NCI-H526 (cell line): ENCODE measurements around the gene TBC1D22A.

Experiments
- DNase-seq, 2 experiments: peaks; one replicate each; lab custom pipeline; 2025; lab: John Stamatoyannopoulos, UW

The TBC1D22A gene

GRCh38 chr22:47032956-47033647, 270.7 kb downstream of the TBC1D22A start:
- no peak for DNase-seq

- no peak for DNase-seq
These were observed 271.2 kb downstream of the TBC1D22A start for GRCh38 chr22:47033648-47034000.

DNA sequence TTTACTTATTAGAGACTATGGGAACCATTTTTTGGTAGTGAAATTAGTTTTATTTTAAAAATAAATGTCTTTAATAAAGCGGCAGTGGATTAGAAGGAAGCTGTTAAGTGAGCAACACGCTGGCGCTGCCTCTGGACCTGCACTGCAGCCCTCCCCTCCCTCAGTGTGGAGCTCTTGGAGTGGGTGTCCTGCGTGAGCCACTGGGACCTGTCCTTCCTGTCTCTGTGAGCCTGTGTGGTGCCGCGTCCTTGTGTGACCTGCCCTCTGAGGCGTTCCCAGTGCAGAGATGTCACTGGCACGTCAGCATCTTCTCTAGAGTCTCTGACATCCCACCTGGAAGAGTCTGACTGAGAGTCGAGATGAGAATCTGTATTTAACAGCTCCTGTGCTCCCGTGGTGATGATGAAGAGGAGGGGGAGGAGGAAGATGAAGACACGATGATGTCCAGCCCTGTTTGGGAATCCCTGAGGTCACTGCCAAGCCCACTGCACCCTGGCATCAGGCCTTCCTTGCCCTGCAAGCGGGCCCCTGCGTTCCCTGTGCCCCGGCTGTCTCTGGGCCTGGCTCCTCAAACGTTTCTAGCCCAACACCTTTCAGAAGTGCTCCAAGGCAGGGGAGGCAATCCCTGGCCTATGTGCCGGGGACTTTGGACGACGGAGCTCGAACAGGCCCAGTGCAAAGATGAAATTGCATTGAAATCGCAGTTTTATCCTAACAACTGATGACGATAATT, 271.8 kb downstream of the TBC1D22A start:
- DNase-seq: no peak

DNA sequence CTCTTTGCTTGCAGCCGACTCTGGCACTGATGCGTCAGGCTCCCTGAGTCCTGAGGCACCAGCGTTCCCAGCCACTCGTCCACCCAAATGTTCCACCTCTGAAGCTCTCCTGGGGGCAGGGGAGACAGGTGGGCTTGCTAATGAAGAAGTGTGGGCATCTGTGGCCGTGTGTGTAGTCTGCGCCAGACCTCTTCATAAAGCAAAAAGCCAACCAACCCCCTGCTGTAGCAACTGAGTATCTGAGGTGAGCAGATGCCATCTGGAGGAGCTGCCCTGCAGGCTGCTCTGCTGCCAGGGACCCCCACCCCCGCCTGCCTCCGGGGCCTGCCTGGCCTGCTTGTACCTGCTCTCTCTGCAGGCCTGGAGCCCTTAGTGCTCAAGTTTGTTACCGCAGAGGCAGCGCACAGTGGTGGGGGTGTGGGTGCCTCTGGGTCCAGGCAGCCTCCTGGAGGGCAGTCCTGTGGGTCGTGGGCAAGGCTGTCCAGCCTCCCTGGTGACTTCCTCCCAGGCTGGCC, 272.5 kb downstream of the TBC1D22A start:
- DNase-seq: no peak

DNA sequence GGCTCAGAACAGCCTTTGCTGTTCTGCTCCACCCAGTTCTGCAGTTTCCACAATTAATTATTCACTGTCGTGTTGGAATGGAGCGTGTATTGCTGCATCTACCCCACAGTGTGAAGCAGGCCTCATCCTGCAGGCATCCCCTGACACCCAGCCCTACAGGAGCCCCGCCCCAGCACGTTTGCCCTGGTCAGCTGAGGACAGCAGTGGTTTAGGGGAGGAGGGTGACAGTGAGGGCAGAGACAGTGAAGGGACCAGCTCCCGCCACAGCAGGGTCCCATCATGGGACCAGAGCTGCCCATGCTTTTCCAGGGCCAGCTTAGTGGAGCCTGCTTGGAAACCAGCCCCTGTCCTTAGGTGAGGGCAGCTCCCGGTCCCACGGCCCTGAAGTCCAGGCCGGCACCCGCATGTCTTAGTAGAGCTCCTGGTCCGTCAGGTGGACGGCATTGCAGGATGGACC, 273.0 kb downstream of the TBC1D22A start:
- DNase-seq: no peak

- DNase-seq: no peak
These were observed 273.9 kb downstream of the TBC1D22A start for GRCh38 chr22:47036352-47036751.

- no peak for DNase-seq
These were observed 274.6 kb downstream of the TBC1D22A start for GRCh38 chr22:47036936-47037485.

DNA sequence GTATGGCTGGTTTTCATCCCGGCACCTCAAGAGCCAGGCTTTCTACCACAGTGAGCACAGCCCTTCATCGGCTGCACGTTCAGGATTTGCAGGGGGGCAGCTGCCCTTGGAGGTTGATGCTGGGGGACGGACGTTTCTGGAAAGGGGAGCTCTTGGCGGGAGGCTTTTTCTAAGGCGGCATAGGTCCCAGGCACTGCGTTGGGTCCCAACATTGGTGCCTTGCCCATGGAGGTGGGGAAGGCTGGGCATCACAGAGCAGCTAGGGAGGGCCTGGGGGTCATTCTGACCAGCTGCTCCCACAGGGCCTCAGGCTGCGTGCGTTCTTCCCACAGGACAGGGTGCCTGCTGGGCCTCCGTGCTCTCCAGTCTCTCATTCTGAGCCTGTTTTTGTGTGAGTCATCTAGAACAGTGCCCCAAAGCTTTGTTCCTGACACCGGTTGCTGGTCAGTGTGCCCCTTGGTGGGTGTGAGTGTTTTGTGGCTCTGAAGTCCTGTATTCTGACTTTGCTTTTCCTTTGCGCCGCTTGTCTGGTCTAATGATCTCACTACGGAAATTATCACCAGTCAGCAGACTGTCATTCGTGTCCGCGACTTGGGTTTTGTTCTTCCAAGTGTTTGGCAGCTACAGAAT, 275.9 kb downstream of the TBC1D22A start:
- no peak for DNase-seq

GRCh38 chr22:47039356-47039755, 276.9 kb downstream of the TBC1D22A start:
- DNase-seq: no peak

- DNase-seq: no peak
These were observed 278.2 kb downstream of the TBC1D22A start for GRCh38 chr22:47040486-47041270.

DNA sequence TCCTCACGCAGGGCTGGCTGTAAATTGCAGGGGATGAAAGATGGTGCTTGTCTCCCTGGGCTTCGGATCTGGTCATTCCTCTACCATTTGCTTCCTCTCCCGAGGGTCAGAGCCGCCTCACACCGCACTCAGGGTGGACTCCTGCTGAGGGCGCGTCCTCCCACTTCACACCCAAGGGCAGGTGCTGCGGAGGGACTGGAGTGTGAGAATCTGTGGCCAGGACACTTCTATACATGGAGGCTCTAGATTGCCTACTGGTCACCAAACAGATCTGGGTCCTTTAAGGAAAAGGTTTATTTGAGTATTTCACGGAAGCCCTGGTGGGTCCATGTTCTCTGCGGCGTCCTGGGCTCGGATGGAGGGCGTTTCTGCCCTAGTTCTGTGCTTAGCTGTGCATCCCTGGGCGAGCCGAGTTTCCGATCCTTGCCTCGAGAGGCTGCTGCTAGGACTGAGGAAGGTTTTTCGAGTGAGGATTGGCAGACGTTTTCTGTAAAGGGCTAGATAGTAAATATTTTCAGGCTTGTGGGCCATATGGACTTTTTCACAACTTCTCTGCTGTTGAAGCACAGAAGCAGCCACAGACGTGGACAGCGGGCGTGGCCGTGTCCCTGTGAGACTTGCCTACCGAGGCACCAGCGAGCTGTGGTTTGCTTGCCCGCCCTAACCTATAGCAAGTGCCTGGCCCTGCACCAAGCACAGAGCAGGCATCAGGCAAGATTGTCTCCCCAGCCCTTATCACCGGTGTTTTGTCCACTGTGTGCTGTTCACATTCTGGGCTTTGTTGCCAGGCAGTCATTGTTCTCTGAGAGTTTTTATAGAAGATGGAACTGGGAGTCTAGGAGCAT, 279.0 kb downstream of the TBC1D22A start:
- DNase-seq: no peak

- DNase-seq: no peak
These were observed 279.8 kb downstream of the TBC1D22A start for GRCh38 chr22:47042116-47042825.

DNA sequence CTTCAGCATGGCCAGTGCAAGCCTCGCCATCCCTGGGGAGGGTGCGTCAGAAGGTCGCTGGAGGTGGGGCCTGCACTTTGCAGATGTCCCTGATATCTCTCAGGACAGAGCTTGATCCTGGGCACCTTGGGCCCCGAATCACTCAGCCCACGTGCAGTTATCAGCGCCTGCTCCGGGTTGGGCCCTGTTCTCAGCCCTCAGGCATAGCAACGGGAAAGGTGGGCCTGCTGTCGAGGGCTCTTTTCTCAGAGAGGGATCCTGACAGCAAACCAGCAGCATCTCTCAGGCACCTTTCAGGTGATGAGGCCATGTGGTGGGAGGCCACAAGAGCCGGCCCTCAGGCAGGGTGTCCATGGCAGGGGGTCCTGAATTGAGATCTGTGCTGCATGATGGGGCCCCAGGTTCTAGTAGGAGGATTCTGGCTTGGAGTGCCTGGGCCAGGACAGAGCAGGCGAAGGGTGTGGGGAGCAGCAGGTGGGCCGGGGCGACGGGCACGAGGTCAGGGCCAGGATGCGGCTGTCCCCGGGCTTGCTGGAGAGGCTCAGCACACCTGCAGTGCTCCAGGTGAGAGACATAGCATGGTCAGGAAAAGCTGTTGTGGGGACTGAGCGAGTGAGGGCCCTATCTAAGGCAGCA, 280.5 kb downstream of the TBC1D22A start:
- no peak for DNase-seq

DNA sequence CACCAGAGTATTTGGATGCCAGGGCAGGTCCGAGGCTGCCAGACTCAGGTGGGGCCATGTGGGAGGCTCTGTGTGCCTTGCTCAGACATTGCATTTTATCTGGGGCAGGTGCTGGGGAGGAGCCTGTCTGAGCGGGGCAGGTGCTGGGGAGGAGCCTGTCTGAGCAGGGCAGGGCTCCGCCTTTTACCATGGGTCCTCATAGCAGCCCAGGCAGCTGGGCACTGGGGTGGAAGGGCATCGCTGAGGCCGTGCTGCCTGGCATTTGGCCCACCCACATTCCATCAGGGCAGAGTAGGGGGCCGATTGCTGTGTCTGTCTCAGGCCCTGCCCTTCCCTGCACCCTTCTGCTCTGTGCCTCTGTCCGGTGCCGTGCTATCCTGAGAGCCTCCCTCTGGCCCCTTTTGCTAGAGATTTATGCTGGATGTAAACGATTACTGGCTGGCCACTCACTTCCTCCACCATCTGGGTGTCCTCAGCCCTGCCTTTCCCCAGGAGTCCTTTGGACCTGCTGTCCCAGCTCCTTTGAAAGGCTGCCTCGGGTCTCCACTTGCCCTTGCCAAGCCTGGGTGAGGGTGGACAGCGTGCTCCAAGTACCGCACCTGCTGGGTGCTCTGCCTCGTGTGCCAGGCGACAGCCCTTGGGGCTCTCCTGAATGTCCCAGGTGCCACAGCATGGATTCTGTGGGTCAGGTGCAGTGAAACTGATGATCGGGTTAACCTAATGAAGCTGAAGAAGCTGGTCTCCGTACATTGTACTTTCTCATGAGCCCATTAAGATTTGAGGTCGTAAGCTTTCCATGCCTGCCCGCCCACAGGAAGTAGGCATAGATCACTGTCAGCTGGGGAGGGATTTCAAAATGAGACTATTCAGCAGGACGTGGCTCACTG, 281.6 kb downstream of the TBC1D22A start:
- peak; percentile 57 to 88 for DNase-seq

GRCh38 chr22:47044722-47045535, 282.5 kb downstream of the TBC1D22A start:
- DNase-seq: no peak

DNA sequence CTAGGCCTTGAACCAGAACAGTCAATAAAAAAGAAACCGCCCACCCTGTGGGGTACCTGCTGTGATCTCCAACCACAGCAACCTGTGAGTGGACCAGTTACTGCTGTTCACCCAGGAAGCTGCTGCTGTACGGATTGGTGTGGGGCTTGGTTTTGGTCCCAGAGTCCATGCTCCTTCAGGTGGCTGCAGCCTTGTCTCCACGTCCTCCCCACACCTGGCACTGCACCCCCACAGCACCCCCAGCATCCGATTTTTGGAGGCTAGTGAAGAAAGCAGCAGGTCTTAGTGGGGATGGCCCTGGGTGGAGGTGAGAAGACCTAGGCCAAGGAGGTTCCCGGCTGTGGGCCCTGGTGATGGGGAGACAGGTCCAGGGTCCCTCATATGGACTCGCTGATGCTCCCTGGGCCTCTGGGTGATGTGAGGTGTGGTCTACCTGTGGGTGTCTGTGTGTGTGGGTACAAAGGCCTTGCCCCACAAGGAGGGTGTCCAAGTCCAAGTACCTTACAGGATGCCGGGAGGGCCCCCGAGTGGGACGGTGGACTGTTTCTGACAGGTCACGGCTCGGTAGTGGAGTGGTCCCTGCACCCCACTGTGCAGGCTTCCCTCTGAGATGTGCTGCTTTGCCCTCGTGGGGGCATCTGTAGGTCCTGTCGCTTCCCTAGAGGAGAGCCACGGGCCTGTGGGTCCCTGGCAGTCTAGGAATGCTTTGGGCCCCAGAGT, 283.4 kb downstream of the TBC1D22A start:
- no peak for DNase-seq

- no peak for DNase-seq
These were observed 284.1 kb downstream of the TBC1D22A start for GRCh38 chr22:47046411-47047065.
